OCI-LY7 (cell line): ENCODE measurements around the gene PABPN1L. TPM values are rescaled to one million over a fixed set of nuclear protein-coding genes. Genes with fewer than 3 reads are reported as not detected.

Experiments used
- BruUV-seq: library from RNA; stranded (reverse); fragments of 400-500 nt; replicated peaks from 2 replicates; lab custom pipeline; 2021; lab: Mats Ljungman, UMichigan
- CTCF ChIA-PET: fragments of 300-600 bp; sonication (Branson Sonifier 250); formaldehyde crosslinking; loops from one replicate; lab custom pipeline; 2022; ENCODE audit warnings: antibody characterized with exemption; ENCODE audit not compliant: unreplicated experiment; lab: Charles Lee
- POLR2A ChIA-PET: fragments of 300-600 bp; sonication (Branson Sonifier 250); formaldehyde crosslinking; loops from one replicate; lab custom pipeline; 2022; ENCODE audit warnings: antibody characterized with exemption; lab: Charles Lee
- DNase-seq: peaks from one replicate; pipeline ENCODE4 v3.0.0-alpha.2; 2015; ENCODE audit warnings: low spot score
- H2AFZ ChIP-seq: fragments of 200-600 bp; sonication (generic), shearing (Covaris generic); 2 replicates; pipeline ENCODE4 v1.6.1; 2014; ENCODE audit warnings: mild to moderate bottlenecking, antibody characterized with exemption, low read length, moderate library complexity
- H3K27ac ChIP-seq: fragments of 200-600 bp; sonication (generic); 2 replicates; pipeline ENCODE4 v1.5.1; 2014; ENCODE audit warnings: mixed run types, low read depth, mild to moderate bottlenecking, moderate library complexity, low read length, inconsistent platforms; ENCODE audit not compliant: poor library complexity, severe bottlenecking
- H3K36me3 ChIP-seq: fragments of 200-600 bp; sonication (generic); 2 replicates; pipeline ENCODE4 v1.6.1; 2014; ENCODE audit warnings: mild to moderate bottlenecking, antibody characterized with exemption, low read length, moderate library complexity, mixed read lengths; ENCODE audit not compliant: insufficient read depth
- H3K4me1 ChIP-seq: fragments of 200-600 bp; sonication (generic); 2 replicates; pipeline ENCODE4 v1.5.1; 2014; ENCODE audit warnings: mild to moderate bottlenecking, low read length; ENCODE audit not compliant: insufficient read depth, poor library complexity, severe bottlenecking
- H3K4me2 ChIP-seq: fragments of 200-600 bp; sonication (generic); 2 replicates; pipeline ENCODE4 v1.6.1; 2014; ENCODE audit warnings: mild to moderate bottlenecking, low read length
- H3K4me3 ChIP-seq: fragments of 200-600 bp; sonication (generic); 2 replicates; pipeline ENCODE4 v1.5.1; 2014; ENCODE audit warnings: mild to moderate bottlenecking, low read depth, low read length; ENCODE audit not compliant: poor library complexity, severe bottlenecking
- H3K79me2 ChIP-seq: fragments of 200-600 bp; sonication (generic); 2 replicates; pipeline ENCODE4 v1.6.1; 2016; ENCODE audit warnings: low read depth, mild to moderate bottlenecking, low read length, moderate library complexity, mixed read lengths; ENCODE audit not compliant: insufficient read depth
- H3K9me2 ChIP-seq: fragments of 200-600 bp; sonication (generic); 2 replicates; pipeline ENCODE4 v1.6.1; 2016; ENCODE audit warnings: mild to moderate bottlenecking, low read length, mixed read lengths; ENCODE audit not compliant: insufficient read depth
- H3K9me3 ChIP-seq: fragments of 200-600 bp; sonication (generic); 2 replicates; pipeline ENCODE4 v1.6.1; 2014; ENCODE audit warnings: mild to moderate bottlenecking, mixed run types, low read length, mixed read lengths
- H4K20me1 ChIP-seq: fragments of 200-600 bp; sonication (generic); 2 replicates; pipeline ENCODE4 v1.6.1; 2014; ENCODE audit warnings: mild to moderate bottlenecking, antibody characterized with exemption, low read length, moderate library complexity, mixed read lengths; ENCODE audit not compliant: insufficient read depth
- CTCF ChIP-seq: fragments of 200-600 bp; sonication (generic); conservative IDR thresholded peaks from 2 replicates; pipeline ENCODE4 v1.5.1; 2014; ENCODE audit warnings: mild to moderate bottlenecking, antibody characterized with exemption, low read length, moderate library complexity, mixed read lengths
- EZH2phosphoT487 ChIP-seq: fragments of 200-600 bp; sonication (generic); IDR thresholded peaks from 2 replicates; pipeline ENCODE4 v1.6.1; 2018; ENCODE audit warnings: low read depth, borderline replicate concordance, mild to moderate bottlenecking, mixed run types, antibody characterized with exemption, low read length, moderate library complexity, mixed read lengths
- intact Hi-C: fragments of 100-400 bp; cut with micrococcal nuclease; formaldehyde crosslinking; loops from one replicate; pipeline ENCODE4 v1.10.0; 2022; ENCODE audit not compliant: unreplicated experiment
- total RNA-seq, 2 experiments: library from RNA; depleted of rRNA in 1 of 2; stranded (reverse); fragments of >200 nt in 1 of 2; shearing (Covaris generic) in 1 of 2; gene quantifications; 2 replicates each; pipeline ENCODE4 v1.2.3, GENCODE V29; 2014 to 2022

Gene PABPN1L
- total RNA-seq, 2 experiments from 2014 or later, result 0.38 TPM; not detected in 1

- intact Hi-C loops, result no loop called here
- POLR2A ChIA-PET, result no interaction called here
- Histone ChIP-seq H3K9me2 (no peaks in the 10 kb centered on the region), H3K27ac (no peak overlapping the region), H3K4me2 (no peak overlapping the region), H3K4me3 (no peak overlapping the region), H3K36me3 (no peaks in the 10 kb centered on the region), H3K4me1 (no peaks in the 10 kb centered on the region), H2AFZ (no peak overlapping the region), H4K20me1 (no peaks in the 10 kb centered on the region), H3K9me3 (no peaks in the 10 kb centered on the region), H3K79me2 (no peaks in the 10 kb centered on the region)
- TF ChIP-seq EZH2phosphoT487 (no peak), CTCF (no peak)
- CTCF ChIA-PET, result no interaction called here
- BruUV-seq, result no TSS peak
- no peak for DNase-seq
Measured at GRCh38 chr16:88839026-88839529, 27.4 kb downstream of the PABPN1L start.

- Histone ChIP-seq H2AFZ (no peak overlapping the region), H3K4me2 (no peak overlapping the region), H4K20me1 (no peaks in the 10 kb centered on the region), H3K9me3 (no peaks in the 10 kb centered on the region), H3K9me2 (no peaks in the 10 kb centered on the region), H3K79me2 (no peaks in the 10 kb centered on the region), H3K36me3 (no peaks in the 10 kb centered on the region), H3K27ac (no peak overlapping the region), H3K4me3 (no peak overlapping the region), H3K4me1 (no peaks in the 10 kb centered on the region)
- intact Hi-C loops, result no loop called here
- BruUV-seq, result no TSS peak
- TF ChIP-seq CTCF, result no peak
- TF ChIP-seq EZH2phosphoT487, result no peak
- ChIA-PET CTCF (no interaction called here), POLR2A (no interaction called here)
- no peak for DNase-seq
Measured at GRCh38 chr16:88838566-88838965, 27.9 kb downstream of the PABPN1L start.

- Histone ChIP-seq H3K4me3 (no peak overlapping the region), H3K27ac (no peak overlapping the region), H3K4me2 (no peak overlapping the region), H3K4me1 (no peaks in the 10 kb centered on the region), H3K79me2 (no peaks in the 10 kb centered on the region), H3K9me2 (no peaks in the 10 kb centered on the region), H4K20me1 (no peaks in the 10 kb centered on the region), H3K36me3 (no peaks in the 10 kb centered on the region), H2AFZ (no peak overlapping the region), H3K9me3 (no peaks in the 10 kb centered on the region)
- CTCF ChIA-PET, result no interaction called here
- intact Hi-C loops, result no loop called here
- no TSS peak for BruUV-seq
- POLR2A ChIA-PET, result no interaction called here
- no peak for TF ChIP-seq CTCF
- no peak for DNase-seq
Measured at GRCh38 chr16:88837806-88838205, 28.7 kb downstream of the PABPN1L start.
